Erythroblast (primary cell): ENCODE results near the gene HTD2.

Source experiments
- GATA1 ChIP-seq: IDR thresholded peaks from 2 replicates; pipeline ENCODE4 v1.6.1; 2011; ENCODE audit warnings: low read depth, mild to moderate bottlenecking, control low read depth, low read length, moderate library complexity
- POLR2A ChIP-seq: IDR thresholded peaks from 2 replicates; pipeline ENCODE4 v1.6.1; 2011; ENCODE audit warnings: mild to moderate bottlenecking, low read length

DNA sequence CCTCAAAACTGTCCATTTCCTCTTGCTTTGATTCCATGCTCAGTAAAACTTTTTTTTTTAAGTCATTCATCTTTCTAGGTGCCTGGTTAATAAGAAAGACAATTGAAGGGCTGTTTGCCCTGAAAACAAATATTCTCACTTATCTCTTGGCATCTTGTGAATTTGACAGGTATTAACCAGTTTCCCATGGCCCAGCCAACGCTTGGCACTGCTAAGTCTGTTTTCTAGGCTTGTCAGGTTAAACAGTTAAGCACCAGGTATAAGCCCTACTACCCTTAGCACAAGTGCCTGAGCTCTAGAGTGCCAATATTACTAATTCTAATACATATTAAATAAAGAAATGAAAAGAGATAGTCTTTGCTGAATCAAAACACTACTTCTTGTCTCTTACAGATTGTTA, 62.7 kb downstream of the HTD2 start:
- TF ChIP-seq POLR2A (no peak), GATA1 (no peak)
